Stimulated activated CD8-positive, alpha-beta memory T cell treated with anti-CD3 and anti-CD28 coated beads, Interleukin-2, amount 100 ng/mL, for 48 hours (primary cell): Measurements from ENCODE around the gene MALRD1.

Experiments used
- DNase-seq, 2 donors: peaks; one replicate each; pipeline ENCODE4 v3.0.0-alpha.2; 2020; ENCODE audit warnings: low read depth in 2 of 2

The MALRD1 gene

DNA sequence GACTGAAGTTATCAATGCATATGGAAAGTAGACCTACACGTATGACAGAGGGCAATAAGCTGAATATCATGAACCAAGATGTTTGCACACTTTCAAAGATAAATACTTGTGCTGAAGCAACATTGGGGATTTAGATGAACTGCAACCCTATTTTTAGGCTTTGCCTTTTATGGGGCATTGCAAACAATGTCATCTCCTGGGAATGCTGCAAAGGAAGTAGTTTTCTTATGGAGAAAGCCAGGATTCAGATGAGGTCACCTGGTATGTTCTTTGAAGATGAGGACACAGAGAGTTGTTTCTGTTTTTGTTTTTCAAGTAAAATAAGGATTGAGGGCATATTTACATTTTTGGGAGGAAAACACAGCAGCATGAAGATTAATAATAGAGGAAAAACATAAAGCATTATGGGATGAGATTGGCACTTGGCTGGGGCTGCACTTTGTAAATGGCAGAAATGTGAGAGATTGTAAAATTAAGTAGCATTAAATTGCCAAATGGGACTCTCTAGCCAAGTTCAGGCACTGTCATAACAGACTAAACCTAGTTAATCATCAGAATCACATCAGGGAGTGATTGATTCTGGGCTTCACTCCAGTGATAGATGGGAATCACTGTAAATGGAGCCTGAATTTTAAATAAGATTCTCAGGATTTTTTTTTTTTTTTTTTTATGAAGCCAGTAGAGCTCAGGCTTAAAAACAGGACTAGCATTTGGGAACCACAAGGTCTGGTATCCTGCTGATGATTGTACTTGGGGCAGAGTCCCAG, 63.1 kb downstream of the MALRD1 start:
- DNase-seq = no peak

DNA sequence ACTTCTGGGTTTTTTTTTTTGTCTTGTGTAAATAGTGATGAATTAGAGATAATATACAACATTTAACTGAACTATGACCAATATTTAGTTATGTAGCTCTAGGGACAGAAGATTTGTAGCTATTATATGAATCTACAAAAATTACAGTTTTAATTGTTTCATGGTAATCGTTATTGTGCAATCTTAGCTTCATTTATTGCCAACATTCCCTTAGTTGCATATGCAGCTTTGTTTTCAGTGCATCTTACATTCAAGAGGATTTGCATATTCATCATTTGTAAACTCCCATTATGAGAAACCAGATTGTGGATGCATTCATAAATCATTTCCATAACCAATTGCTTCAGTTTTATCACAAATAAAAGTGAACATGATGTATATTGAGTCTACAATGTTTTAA, 68.8 kb downstream of the MALRD1 start:
- DNase-seq = no peak

DNA sequence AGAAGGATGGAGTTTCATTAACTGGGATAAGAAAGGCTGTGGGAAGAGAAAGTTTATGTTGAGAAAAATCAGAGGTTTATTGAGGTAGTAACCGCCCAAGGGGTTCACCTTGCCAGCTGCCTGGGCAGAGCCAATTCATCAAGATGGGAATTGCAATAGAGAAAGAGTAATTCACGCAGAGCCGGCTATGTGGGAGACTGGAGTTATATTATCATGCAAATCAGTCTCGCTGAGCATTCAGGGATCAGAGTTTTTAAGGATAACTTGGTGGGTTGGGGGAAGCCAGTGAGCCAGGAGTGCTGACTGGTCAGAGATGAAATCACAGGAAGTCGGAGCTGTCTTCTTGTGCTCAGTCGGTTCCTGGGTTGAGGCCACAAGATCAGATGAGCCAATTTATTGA, 70.6 kb downstream of the MALRD1 start:
- no peak for DNase-seq

DNA sequence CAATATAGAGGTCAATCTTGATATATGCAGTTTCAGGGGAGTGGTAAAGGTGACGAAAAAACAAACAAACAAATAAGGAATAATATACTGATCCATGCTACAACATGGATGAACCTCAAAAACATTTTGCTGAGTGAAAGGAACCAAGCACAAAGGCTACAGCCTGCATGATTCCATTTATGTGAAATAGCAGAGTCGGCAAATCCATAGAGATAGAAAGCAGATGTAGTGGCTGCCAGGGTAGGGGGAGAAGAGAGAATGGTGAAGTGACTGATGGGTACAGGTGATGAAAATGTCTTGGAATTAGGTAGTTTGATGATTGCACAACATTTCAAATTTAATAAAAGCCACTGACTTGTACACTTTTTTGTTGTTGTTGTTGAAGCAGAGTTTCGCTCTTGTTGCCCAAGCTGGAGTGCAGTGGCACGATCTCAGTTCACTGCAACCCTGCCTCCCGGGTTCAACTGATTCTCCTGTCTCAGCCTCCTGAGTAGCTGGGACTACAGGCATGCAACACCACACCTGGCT, 71.8 kb downstream of the MALRD1 start:
- DNase-seq = no peak

DNA sequence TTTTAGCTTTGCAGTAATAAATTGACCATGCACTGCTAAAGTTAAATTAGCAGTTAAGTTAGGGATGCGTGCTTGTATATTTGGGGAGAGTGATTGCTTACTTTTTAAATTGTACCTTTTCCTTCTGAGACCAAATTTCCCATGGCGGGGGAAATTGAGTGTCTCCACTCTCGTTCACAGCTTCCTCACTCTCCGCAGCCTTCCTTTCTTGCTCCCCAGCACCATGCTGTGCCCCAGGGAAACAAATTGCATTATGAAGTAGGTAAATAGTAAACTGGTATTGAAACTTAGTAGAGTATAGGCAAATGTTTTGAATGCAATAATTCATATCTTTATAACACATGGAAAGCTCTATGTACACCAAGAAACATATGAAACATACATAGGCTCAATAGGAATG, 85.4 kb downstream of the MALRD1 start:
- DNase-seq = no peak

DNA sequence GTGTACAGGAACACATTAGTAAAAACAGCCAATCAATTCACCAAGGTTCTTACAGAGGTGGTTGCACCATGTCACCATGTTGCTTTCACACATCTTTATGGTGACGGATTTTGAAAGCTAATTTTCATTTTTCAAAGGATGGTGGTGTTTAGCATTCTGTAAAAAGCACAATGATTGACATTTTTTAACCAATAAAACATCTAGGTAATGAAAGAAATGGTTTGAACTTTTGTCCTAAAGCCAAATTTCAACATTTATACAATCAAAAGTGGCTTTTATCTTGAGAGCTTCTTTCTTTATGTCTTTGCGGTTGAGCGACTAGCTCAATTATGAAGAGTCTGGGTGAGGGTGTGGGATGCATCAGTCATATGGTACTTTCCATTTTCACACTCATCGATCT, 94.4 kb downstream of the MALRD1 start:
- DNase-seq = no peak

DNA sequence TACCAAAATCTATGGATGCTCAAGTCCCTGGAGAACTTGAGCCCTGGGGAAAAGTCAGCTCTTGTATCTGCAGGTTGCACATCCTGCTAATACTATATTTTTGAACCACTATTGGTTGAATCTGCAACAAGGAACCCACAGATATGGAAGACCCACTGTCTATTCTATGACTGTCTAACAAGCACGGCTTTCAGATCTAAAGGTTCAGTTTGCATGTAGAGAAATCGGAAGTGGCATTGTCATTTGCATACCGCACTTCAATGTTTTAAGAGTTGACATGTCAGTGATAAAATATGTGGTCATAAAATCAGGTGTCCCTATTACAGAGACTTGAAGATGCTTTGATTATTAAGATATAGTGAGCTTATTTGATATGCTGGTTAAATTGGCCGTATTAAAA, 95.6 kb downstream of the MALRD1 start:
- DNase-seq = no peak

DNA sequence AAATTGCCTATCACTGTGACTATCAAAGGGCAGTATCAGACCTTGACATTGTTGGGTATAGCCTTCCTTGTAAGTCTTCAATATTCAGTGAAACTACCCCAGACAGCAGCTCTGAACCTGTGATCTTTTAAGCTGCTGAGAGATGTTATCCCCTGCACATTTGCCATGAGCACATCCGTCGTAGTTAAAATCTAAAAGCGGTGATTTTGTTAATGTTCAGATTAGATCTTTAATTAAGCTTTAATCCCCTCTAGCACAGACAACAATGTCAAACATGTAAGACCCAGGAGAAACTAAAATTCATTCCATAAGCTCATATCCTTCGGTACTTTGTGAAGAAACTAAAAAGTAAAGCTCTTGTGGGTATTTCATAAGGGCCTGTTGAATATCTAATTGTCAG, 105.8 kb downstream of the MALRD1 start:
- no peak for DNase-seq

DNA sequence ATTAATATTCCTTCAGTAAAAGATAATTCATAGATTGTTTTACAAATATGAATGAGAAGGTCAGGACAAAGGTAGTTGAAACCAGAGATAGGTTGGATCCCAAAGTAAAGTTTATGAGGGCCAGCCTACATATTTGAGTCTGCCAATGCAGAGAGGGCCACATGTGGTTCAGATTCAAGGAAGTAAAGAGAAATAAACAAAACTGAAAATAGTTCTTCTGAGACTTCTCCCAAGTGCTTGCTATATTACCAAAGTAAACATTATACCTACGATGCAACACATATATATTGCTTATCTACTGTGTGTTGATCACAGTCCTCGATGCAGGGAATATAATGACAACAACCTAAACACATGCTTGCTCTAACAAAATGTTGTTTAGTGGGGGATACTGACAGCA, 109.8 kb downstream of the MALRD1 start:
- no peak for DNase-seq

DNA sequence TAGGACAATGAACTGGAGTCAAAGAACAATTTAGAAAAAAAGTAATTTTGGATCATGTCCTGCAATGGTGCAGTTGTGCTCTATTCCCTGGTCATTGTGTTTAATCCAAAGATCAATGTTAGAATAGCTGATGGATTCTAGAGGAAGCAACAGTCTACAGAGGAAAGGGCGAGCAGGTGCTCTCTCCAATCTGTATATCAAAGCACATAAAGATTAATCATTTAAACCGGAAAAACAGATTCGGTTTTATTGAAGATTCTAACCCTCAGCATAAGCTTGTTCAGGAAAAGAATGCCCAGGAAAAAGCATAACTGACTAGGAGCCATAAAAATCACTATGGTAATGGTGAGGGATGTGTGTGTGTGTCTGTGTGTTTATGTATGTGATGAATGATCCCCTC, 110.3 kb downstream of the MALRD1 start:
- DNase-seq = no peak

DNA sequence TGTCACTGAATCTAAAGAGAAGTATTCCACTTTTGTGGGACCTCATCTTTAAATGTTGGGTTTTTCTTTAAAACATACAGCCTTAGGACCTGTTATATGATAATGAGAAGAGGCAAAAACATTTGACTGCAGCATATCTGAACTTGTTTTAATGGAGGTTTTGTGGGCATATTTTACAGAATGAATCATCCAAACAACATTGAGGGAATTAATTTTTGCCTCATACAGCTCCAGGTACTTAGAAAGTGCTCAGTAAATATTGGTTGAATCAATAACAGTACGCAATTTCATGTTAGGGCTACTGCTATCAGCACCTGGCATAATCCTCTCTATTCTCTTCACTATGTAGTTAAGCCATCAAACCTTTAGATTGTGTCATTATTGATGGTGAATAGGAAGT, 115.9 kb downstream of the MALRD1 start:
- no peak for DNase-seq

DNA sequence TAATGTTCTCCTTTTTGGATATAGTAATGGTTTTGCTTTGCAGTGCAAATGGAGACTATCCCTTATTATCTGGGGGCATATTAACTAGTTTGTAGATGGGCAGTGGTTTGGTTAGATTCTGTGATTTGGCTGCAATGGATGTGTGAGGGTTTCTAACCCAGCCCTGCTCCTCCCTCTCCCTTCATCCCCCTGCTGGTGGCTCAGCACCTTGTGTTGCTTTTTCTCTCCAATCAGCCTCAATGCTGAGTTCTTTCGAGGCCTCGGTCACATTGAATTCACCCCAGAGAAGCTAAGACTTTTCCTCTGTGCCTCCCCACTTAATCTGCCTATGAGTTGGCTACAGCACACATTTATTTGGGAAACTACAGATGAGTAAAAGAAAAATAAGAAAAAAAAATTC, 120.0 kb downstream of the MALRD1 start:
- no peak for DNase-seq

DNA sequence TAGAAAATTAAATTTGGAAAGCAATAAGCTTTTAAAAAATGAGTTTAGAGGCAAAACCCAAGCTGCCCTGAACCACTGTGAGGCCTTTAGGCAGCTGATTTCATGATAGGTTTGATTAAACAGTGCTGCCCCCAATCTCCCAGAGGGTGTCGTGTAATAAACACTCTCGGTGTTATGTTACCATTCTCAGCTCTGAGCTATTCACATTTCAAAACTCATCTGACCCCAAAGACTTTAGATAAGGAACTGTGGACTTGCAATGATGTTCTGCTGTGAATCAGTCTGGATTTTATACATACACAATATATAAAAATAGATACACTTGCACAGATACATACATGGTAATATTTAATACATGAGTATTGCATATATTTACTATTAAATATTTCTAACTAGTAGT, 120.4 kb downstream of the MALRD1 start:
- DNase-seq = no peak

DNA sequence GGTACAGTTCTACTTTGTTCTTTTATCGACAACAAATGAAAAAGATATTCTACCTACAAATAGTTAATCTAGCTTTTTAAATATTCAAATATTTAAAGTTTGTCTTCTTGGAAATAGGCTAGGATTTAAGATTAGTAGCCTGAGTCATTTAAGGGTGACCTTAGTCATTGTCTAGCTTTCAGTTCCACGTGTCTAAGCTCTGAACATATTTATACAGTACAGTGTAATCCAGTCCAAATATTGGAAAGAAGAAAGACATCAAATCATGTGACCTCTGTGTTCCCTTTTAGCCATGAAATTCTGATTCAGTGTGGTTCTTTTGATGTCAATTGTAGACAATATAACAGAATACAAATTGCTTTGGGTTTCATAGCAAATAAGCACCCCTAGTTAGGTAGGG, 121.1 kb downstream of the MALRD1 start:
- DNase-seq = no peak

DNA sequence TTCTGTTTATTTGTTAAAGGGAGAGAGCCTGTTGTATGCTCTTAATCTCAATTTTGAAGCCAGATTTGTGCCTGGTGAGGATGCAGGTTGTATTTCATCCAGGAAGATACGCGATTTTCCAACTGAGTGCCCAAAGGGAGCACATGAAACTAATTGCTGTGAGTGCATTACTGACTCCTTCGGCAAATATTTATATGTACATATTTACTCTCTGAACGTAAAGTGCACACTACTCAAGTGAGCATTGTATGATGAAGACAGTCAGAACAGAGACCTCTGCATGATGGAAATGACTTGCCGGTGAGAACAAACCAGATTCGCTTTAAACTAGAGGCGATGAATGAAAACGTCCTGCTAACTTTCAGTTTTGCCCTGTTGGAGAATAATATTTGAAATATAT, 130.1 kb downstream of the MALRD1 start:
- DNase-seq = no peak

DNA sequence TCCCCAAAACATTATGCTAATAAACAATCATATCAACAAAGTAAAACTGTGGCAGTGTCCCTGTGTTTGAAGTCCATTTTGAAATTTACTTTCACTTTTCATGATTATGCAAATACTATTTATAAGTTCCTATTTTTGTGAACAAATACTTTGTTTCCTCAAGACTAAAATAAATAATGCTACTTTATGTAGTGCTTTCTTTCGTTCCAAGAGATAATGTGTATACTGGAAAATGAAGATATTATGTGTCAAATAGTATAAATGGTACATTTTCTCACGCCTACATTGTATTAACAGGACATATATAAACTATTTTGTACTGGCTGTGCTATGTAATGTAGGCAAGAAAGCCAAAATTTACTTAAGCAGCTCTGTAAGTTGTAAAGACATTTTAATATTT, 136.3 kb downstream of the MALRD1 start:
- DNase-seq = no peak

DNA sequence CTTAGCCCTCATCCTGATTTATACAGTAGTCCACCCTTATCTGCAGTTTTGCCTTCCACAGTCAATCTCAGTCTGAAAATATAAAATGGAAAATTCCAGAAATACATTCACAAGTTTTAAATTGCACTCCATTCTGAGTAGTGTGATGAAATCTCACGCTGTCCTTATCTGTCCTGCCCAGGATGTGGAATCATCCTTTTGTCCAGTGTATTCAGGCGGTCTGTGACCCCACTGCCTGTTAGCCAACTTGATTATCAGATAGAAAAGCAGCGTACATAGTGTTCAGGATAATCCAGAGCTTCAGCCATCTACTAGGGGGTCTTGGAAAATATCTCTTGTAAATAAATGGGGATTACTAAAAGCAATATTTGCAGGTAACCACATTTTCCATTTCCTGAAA, 146.3 kb downstream of the MALRD1 start:
- no peak for DNase-seq

DNA sequence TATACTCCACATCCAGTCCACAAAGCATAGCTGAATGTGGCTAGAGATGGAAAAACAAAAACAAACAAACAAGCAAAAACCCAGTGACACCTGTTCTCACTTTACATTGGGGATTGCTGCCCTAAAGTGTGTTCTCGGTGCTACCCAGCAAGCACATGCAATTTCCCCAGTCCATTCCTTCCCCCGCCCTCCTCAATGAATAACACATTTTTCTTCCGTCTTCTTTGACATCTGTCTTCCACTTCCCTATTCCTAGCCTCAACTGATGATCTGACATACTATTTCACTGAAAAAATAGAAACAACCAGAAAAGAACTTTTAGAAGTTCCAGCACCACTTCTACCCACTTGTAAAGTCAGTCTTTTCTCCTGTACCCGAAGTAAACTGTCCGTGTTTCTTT, 147.1 kb downstream of the MALRD1 start:
- no peak for DNase-seq

DNA sequence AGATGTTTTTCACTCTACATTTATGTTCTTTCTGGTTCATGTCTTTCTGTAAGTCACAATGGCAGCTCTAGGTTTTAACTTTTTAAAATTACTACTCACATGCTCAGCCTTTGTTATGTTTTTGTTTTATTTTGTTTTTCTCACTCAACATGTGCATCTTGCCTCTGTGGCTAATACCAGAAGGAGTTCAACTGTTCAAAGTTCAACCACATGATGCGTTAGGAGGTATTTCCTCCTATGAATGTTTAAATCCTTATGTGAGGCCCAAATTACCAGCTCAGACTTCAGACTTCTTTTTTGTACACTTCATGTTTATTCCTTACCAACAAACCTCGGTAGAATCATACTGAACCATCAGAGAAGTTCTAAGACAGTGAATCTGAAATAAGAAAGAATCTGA, 151.6 kb downstream of the MALRD1 start:
- DNase-seq = no peak

DNA sequence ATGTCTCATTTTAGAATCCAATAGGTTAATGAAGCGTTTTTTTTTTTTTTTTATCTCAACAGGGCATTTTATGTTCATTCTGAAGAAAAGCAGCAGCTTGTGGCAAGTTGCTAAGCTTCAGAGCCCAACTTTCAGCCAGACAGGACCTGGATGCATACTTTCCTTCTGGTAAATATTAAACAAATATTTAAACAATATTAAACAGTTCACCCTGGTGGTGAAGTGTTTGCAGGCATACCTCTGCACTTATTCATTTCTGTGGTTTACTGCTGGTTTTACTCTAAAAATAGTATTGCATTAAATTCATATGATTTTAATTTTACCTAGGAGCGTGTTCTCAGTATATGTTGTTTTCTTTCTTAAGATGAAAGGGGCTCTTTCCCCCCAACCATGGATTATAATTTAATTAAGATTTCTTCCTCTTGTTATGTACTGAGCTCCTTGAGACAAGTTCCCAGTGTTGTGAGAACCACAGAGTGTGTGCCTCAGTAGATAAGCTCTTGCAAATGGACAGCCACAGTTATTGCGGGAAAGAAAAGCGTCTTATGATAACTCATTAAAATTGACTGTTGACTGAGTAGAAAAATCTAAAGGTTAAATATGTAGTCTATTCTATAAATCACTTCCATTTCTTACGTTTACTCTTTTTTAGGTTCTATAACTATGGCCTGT, 155.8 kb downstream of the MALRD1 start:
- DNase-seq = no peak

DNA sequence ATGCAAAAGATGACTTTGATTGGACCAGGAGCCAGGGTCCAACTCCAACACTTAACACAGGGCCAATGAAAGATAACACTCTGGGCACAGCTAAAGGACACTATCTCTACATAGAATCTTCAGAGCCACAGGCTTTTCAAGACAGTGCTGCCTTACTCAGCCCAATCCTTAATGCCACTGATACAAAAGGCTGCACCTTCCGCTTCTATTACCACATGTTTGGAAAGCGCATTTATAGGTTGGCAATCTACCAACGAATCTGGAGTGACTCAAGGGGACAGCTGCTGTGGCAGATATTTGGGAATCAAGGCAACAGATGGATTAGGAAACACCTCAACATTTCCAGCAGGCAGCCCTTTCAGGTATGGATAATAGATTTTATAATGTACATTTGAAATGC, 160.7 kb downstream of the MALRD1 start:
- no peak for DNase-seq

DNA sequence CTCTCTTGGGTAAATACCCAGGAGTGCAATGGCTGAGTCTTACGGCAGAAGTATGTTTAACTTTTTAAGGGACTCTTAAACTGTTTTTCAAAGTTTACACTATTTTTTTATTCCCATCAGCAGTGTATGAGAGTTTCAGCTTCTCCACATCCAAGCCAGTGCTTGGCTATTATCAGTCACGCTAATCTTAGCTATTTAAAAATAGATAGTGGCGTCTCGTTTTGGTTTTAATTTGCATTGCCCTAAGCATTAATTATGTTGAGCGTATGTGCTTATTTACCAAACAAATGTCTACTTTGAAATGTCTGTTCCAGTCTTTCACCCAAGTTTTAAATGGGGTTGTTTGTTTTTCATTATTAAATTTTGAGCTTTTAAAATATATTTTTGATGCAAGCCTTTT, 164.0 kb downstream of the MALRD1 start:
- no peak for DNase-seq

DNA sequence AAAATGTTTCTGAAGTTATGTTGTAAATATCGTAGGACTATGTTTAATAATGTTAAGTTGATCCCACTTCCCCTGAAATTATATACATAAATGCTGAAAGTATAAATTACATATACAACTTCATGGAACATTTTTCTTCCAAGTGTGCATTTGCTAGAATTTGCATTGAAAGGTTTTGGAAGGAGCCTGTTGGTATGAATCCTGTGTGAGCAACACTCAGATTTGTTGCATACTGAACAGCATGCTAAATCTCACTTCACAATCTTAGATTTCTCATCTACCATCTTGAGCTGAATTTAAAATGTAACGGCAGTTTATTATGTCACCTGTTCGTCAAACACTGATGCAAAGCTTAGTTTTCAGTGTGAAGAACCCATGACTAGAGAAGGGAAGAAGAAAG, 172.6 kb downstream of the MALRD1 start:
- no peak for DNase-seq

DNA sequence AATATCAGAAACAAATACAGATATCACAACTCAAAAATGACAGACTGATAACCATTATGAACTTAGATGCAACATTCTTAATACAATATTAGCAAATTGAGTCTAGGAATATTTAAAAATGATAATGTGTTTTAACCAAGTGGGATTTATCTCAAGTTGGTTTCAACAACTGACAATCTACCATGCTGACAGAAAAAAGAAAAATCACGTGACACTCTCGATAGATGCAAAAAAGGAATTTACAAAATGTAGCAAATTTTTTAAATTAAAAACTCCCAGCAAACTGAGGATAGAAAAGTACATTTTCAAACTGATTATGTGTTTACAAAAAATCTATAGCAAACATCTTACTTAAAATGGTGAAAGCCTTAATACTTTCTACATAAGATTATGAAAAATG, 177.4 kb downstream of the MALRD1 start:
- no peak for DNase-seq
